Bronchial epithelial cell (primary cell): Measurements from ENCODE around the gene EIF2A. TPM values are rescaled to one million over a fixed set of nuclear protein-coding genes. Genes with fewer than 3 reads are reported as not detected.
"Not testable (repeated sequence)": the region's sequence is repeated elsewhere in the genome, so short reads cannot be mapped to it uniquely, and the experiment has no call there.

Experiments
- DNase-seq: peaks from one replicate; pipeline ENCODE4 v3.0.0-alpha.2; 2010; ENCODE audit warnings: low read depth
- FAIRE-seq: peaks from 2 replicates; lab custom pipeline; 2011; peaks lifted over from hg19 to GRCh38; lab: Jason Lieb, UNC
- H3K27me3 ChIP-seq: 2 replicates; pipeline ENCODE4 v1.5.1; 2011; ENCODE audit warnings: low read length; ENCODE audit not compliant: control insufficient read depth, insufficient read depth
- H3K36me3 ChIP-seq: 2 replicates; pipeline ENCODE4 v1.5.1; 2011; ENCODE audit warnings: low read length; ENCODE audit not compliant: control insufficient read depth, insufficient read depth
- H3K4me3 ChIP-seq: 2 replicates; pipeline ENCODE4 v1.5.1; 2011; ENCODE audit warnings: mild to moderate bottlenecking, low read depth, low read length, control low read depth
- CTCF ChIP-seq: IDR thresholded peaks from 2 replicates; pipeline ENCODE4 v1.5.1; 2011; ENCODE audit warnings: mild to moderate bottlenecking, moderate library complexity, low read length, control low read depth, inconsistent platforms; ENCODE audit not compliant: insufficient read depth, severe bottlenecking
- total RNA-seq: library from RNA; depleted of rRNA; stranded (reverse); fragments of >200 nt; gene quantifications from 2 replicates; pipeline ENCODE4 v1.2.1, GENCODE V29; 2014

Gene EIF2A
- total RNA-seq, 1 donor from 2014 or later, result 222 TPM

GRCh38 chr3:150611666-150612065, 65.1 kb downstream of the EIF2A start:
- TF ChIP-seq CTCF, result no peak
- no peak for DNase-seq
- no peak for FAIRE-seq

GRCh38 chr3:150612494-150612893, 65.9 kb downstream of the EIF2A start:
- TF ChIP-seq CTCF, result no peak
- DNase-seq (no peak), FAIRE-seq (no peak)
- Histone ChIP-seq H3K4me3 (no peak overlapping the region), H3K27me3 (no peaks in the 10 kb centered on the region), H3K36me3 (peaks cover 1% of the 10 kb centered on the region)

More at GRCh38 chr3:150611666-150612065, 65.1 kb downstream of the EIF2A start:
- Histone ChIP-seq H3K4me3 (no peak overlapping the region), H3K27me3 (no peaks in the 10 kb centered on the region), H3K36me3 (peaks cover 1% of the 10 kb centered on the region)

DNA sequence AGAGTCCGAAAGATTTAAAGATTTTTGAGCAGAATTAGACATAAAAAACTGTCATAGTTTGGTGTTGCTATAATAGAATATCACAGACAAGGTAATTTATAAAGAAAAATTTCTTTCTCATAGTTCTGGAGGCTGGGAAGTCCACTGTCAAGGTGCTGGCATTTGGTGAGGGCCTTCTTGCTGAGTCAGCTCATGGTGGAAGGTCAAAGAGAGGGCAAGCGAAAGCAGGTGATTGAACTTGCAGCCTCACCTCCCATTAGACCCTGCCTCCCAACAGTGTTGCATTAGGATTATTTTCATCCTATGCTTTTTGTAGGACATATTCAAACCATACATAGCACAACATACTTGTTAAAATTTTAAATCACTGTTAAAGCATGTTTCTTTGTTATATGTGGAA, 66.4 kb downstream of the EIF2A start:
- H3K36me3 ChIP-seq, result peaks cover 1% of the 10 kb centered on the region
- H3K4me3 ChIP-seq, result no peak overlapping the region
- no peaks in the 10 kb centered on the region for H3K27me3 ChIP-seq
- FAIRE-seq (no peak), DNase-seq (no peak)
- TF ChIP-seq CTCF, result no peak

DNA sequence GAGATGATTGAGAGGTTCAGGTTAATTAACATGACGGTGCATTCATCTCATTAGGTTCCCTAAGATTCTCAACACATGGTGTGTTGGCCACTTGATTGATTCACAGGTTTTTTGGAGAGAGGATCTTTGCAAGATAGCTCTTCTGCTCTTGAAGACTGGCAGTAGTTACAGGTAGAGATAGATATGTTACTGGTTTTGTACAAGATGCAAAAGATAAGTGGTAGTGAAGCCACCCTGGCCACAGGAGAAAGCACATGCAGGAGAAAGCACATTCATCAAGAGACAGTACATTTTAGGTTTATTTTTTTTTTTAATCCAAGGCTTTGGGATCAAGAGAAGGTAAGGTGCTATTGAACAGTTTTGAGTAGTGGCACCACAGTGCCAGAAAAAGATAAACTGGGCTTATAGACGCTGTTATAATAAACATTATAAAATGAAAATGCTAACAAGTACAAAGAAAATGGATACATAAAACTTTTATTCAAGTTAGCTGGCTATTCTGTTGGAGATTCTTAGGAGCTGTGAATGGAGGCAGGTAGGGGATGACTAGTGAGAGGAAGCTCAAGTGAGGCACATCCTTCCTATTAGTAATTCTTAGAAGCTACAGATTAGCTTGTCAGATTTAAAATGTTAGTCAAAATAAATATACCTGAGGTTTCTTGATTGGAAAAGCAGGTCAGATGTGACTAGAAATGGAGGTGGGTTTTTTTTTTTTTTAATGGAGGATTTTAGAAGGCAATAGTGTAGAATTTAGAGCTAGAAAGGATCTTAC, 67.3 kb downstream of the EIF2A start:
- Histone ChIP-seq H3K27me3 (no peaks in the 10 kb centered on the region), H3K36me3 (peaks cover 3% of the 10 kb centered on the region), H3K4me3 (no peak overlapping the region)
- DNase-seq, result no peak
- no peak for TF ChIP-seq CTCF
- FAIRE-seq, result no peak

DNA sequence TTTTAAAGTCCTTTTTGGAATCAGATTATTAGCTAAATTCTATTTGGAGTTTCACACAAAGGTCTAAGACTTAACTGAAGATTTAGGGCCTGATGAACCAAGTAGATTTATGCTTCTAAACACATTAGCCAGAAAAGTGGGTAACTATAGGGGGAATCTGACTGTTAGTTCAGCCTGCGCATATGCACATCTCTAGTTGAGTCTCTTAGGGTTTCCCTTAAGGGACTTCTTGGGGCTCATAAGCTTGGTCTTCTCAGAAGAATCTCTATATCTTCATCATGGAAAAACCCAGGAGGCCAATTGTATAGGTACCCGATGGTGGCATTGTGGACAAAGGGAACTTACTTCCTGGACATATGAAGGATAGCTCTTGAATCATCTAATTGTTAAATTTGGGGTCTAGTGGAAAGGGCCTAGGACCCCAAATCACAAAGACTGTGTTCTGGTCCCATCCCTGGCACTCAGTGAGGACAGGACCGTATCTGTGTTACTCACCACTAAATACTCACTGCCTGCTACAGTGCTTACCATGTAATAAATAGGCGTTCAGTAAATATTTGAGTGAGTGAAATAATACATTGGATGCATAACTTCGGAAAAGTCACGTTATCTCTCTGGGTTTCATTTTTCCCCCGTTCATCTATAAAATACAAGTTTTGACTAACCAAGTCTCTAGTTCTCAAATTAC, 73.6 kb downstream of the EIF2A start:
- TF ChIP-seq CTCF, result no peak
- FAIRE-seq, result no peak

GRCh38 chr3:150622955-150623354, 76.4 kb downstream of the EIF2A start:
- FAIRE-seq, H3K27me3 ChIP-seq, H3K4me3 ChIP-seq, DNase-seq, H3K36me3 ChIP-seq: not testable (repeated sequence)

More for the DNA sequence above, 73.6 kb downstream of the EIF2A start:
- DNase-seq, result no peak
- Histone ChIP-seq H3K36me3 (peaks cover 1% of the 10 kb centered on the region), H3K27me3 (no peaks in the 10 kb centered on the region), H3K4me3 (no peak overlapping the region)
